ENCODE results near the gene ZBTB39.
"Not testable (repeated sequence)": the region's sequence is repeated elsewhere in the genome, so short reads cannot be mapped to it uniquely, and the experiment has no call there.

ZBTB39 gene, protein sequence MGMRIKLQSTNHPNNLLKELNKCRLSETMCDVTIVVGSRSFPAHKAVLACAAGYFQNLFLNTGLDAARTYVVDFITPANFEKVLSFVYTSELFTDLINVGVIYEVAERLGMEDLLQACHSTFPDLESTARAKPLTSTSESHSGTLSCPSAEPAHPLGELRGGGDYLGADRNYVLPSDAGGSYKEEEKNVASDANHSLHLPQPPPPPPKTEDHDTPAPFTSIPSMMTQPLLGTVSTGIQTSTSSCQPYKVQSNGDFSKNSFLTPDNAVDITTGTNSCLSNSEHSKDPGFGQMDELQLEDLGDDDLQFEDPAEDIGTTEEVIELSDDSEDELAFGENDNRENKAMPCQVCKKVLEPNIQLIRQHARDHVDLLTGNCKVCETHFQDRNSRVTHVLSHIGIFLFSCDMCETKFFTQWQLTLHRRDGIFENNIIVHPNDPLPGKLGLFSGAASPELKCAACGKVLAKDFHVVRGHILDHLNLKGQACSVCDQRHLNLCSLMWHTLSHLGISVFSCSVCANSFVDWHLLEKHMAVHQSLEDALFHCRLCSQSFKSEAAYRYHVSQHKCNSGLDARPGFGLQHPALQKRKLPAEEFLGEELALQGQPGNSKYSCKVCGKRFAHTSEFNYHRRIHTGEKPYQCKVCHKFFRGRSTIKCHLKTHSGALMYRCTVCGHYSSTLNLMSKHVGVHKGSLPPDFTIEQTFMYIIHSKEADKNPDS

DNA sequence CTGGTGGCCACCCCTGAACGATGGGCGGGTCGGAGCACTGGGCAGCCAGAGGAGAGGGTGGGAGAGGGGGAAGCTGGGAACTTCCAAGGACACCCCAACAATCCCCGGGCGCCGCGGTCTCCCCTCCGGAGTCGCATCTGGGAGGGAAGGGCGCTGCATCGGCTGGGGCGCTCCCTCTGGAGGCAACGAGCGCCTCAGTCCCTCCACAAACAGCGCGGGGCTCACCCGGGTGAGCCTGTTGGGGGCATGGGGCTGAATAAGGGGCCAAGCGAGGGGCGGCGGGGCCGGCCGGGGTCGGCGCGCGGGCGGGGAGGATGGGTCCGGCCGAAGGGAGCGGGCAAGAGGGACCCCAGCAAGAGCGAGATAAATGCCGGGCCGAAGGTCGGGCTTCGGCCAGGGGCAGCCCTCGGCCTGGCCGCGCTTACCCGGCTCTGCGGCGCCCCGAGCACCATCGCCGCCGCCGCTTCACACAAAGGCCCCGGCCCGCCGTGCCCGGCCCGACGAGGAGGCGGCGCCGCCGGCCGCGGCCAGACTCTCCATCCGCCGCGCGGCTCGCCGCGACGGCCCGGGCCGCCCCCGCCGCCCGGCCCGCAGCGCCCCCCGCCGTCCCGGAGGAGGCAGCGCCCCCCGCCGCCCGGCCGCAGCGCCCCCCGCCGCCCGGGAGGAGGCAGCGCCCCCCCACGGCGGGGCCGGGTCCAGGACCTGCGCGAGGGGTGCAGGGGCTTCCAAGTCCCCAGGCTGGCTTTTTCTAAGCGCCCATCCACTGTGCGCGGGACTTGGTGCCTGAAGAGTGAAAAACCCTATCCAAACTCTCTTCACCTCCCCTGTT, at the start of gene ZBTB39:
ZBTB39 (minus strand) TSS at position 567 of the 829 bp plus-strand sequence. CDS start 1,629 bp downstream, outside the sequence.
- DNase-seq = peak; percentile 55

DNA sequence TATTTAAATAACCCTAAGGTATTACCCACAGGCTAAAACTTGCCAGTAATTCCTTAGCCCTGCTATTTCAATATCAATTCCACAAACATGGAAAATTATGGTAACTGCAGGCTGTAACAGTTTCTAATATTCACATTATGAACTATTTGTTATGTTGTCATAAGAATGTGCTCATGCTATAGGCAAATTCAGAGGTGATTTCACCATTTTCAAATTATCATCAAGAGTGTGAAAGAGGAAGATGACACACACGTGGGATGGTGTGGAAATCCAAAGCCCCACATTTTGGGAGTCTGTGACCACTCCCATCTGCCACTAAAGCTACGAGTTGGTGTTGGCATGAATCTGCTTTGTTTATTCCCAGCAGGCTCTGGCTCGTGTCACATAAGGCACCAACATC, 49.5 kb upstream of the ZBTB39 start:
- DNase-seq = no peak

DNA sequence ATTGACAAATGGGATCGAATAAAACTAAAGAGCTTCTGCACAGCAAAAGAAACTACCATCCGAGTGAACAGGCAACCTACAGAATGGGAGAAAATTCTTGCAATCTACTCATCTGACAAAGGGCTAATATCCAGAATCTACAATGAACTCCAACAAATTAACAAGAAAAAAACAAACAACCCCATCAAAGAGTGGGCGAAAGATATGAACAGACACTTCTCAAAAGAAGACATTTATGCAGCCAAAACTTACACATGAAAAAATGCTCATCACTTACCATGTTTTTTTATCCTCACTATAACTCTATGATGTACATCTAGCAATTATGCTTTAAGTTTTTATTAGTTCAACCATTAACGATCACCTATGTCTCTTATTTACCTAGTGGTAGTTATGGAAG, 47.6 kb upstream of the ZBTB39 start:
- DNase-seq = not testable (repeated sequence)

DNA sequence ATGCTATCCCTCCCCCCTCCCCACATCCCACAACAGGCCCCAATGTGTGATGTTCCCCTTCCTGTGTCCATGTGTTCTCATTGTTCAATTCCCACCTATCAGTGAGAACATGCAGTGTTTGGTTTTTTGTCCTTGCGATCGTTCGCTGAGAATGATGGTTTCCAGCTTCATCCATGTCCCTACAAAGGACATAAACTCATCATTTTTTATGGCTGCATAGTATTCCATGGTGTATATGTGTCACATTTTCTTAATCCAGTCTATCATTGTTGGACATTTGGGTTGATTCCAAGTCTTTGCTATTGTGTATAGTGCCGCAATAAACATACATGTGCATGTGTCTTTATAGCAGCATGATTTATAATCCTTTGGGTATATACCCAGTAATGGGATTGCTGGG, 46.8 kb upstream of the ZBTB39 start:
- DNase-seq = not testable (repeated sequence)

DNA sequence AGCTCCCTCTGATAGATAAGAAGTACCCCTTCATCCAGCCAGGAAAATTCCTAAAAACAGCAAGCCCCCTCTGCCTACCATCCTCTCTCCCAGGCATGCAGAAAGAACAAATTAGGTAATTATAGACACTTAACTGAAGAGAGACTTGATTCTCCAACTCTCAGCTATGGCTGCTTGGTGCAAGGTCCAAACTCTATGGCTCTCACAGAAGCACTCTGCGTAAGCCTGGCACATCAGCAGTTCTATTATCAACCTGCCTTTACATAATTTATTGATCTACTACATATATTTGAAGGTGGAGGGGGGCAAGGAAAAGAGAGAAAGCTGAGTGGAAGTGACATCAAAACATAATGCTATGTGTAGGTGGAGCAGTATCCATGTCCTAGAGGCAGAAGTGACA, 44.7 kb upstream of the ZBTB39 start:
- no peak for DNase-seq

DNA sequence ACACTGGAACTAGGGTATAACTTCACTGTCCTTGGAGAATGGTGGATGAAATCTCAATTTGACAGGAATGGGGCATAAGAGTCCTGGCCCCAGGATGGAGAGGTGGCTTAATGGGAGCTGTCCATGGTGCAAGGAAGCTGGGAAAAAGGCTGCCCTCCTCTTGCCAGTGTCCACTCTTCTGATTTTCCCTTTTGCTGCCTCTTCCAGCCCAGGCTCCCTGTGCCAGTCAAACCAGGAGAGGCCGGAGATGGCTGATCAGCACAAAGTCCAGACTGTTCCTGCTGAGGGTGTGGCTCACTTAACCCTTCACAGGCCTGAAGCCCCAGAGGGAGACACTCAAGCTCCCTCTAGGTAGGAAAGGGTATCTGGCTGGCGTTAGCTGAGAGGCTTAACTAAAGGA, 43.5 kb upstream of the ZBTB39 start, which contains the start of gene MYO1A:
MYO1A (minus strand) TSS at position 240 of the 400 bp plus-strand sequence. CDS start 1,806 bp downstream, outside the sequence.
- no peak for DNase-seq

DNA sequence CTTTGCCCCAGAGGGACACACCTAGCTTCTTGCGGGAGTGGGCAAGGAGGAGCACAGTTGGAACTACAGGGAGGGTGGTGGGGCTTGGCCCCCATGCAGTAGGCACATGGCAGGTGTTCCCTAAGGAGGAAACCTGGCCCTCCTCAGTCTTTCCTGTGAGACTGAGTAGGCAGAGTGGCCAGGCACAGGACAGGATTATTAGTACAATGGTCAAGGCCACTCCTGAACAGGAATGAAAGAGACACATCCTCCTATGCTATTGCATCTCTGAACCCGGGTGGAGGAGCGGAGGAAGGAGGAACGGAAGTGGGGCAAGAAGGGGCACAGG, 42.7 kb upstream of the ZBTB39 start:
- DNase-seq = no peak

DNA sequence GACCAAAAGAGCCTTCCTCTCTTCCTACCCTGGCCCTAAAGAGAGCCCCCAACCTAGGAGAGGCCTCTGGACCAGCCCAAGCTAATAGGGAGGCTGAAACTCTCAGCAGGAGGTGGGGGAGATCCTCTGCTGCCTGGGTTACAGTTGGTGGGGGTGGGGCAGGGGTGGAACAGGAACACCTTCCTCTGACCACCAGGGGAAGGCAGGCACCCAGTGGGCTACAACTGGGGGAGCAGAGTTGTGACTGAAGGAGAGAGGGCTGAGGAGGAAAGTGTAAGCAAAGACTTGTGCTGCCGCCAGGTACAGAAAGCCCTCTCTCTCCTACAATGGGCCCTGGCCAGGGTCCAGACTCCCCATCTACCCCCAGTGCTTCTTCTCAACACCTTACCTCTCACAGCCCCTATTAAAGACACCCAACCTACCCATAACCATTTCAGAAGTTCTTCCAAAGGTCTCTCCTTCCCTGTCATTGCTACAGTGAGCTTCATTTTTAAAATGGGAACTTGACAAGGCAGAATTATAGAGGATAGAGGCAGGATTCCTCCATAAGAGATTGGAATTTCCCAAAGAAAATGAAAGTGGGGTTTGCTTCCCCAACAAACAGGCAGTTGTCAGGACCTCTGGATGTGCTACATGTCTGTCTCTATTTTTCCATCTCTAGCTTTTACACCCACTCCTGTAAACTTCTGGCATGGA, 42.2 kb upstream of the ZBTB39 start:
- no peak for DNase-seq

DNA sequence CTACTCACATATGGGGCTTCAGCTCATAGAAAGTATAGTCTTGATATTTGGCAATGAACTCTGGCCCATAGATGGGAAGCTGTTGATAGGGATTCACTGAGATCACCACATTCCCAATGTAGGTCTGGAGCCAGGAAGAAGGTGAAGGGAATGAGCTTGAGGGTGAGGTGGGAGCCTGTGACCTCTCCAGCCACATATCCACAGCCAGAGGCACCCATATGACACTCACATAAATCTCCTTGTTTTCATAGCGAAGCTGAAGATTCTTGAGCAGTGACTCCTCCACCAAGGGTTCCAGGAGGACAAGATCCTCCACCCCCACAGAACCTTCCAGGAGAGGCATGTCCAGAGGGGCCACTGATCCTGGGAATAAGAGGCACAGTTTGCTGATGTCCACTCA, 41.6 kb upstream of the ZBTB39 start:
- DNase-seq = no peak

DNA sequence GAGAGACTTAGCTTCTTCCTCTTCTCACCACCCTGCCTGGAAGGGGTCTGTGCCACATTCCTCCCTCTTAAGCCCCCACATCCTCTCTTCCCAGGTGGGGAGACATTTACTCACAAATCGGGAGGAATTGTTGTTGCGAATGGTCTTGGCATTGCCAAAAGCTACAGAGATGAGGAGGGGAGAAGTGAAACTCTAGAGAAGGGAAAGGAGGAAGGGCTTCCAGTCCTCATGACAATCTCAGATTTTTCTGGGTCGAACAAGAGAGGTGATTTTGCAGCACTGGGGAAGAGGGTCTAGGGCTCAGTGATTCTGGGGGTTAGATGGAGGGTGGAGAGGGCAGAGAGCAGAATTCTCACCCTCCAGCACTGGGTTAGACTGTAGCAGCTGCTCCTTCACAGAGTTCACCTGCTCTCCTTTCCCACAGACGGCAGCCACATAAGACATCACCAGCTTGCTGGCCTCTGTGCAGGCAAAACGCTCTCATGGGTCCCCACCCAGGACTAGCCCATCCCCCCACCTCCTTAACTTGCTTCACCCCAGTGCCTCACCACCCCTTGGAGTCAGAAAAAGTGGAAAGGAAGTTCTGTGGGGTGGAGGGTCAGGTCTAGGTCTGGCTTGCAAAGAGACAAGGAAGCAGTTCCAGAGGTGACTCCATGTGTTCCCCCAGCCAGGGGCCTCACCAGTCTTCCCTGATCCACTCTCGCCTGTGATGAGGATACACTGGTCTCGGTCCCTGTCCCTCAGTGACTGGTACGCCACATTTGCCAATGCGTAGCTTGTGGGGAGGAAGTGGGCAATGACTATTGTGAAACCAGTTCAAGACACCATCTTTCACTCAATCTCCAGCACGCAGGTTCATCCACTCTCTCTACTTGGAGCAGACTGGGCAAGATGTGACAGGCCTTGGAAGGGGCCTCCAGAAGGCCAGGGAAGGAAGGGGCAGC, 40.9 kb upstream of the ZBTB39 start:
- peak; percentile 28 for DNase-seq

DNA sequence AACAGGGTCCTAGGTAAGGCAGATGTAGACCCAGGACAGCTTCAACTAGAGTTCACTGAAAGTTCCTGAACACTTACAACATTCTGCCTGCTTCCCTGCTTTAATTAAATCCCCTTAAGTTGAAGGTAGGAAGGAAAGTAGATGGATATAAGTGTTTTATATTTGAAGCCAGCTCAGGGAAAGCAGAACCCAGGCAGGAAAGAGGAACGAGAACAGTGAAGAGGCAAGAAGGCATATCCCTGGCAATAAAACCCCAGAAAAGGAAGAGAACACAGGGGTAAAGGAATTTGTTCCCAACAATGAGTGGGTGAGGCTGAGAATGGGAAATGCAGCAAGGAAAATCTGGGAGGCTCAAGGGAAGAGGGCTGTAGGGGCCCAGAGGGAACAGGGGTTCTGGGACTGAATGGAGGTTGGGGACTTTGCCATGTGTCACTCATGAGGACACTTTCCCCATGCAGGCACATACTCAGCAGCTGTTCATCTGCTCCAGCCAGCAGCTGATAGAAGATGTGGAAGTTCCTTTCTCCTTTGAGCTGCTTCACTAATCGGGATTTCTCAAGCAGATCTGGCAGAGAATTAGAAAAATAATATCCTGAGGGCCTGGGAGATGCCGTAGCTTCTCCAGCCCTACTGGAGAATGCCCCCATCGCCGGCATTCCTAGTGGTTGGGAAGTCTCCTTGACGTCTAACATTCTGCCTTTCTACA, 39.9 kb upstream of the ZBTB39 start:
- no peak for DNase-seq

DNA sequence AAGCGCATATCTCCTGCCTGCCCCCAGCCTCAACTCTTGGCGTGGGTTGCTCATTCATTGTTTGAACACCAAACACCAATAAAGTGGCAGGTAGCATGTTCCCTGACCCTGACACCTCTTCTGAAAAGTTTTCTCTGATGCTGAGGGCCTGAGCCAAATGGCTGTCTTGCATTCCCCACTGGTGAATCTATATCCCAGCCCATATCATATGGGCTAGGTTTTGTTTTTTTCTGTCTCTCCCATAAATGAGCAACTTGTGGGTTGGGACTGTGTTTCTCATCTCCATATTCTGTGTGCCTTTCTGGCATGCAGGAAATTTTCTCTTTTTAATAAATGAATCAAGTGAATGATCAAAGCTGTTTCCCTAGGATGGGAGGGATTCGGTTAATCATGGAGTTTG, 38.5 kb upstream of the ZBTB39 start:
- DNase-seq = no peak

DNA sequence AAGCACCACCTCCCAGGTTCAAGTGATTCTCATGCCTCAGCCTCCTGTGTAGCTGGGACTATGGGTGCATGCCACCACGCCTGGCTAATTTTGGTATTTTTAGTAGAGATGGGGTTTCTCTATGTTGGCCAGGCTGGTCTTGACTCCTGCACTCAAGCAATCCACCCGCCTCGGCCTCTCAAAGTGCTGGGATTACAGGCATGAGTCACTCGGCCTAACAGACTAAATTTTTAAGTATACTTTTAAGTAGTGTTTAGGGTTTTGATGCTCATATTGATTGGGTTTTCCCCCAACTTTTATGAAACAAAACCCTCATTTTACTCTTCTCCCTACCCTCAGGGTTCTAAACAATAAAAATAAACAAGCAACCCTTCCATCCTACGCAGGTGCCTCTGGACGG, 38.1 kb upstream of the ZBTB39 start:
- DNase-seq = no peak

DNA sequence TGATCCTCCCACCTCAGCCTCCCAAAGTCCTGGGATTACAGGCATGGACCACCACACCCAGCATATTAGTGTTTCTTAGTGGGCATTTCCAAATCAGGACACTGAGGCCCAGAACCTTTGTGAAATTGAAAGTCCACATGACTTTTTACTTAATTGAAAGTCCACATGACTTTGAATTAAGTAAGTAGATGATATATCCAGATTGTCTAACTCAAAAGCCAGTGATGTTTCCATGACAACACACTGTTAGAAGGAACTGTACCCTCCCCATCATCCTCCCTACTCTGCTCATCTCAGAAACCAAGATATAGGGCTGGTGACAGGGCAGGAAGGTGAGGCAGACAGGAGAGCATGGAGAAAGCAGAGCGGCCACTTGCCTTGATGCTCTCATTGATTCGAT, 36.3 kb upstream of the ZBTB39 start:
- no peak for DNase-seq

DNA sequence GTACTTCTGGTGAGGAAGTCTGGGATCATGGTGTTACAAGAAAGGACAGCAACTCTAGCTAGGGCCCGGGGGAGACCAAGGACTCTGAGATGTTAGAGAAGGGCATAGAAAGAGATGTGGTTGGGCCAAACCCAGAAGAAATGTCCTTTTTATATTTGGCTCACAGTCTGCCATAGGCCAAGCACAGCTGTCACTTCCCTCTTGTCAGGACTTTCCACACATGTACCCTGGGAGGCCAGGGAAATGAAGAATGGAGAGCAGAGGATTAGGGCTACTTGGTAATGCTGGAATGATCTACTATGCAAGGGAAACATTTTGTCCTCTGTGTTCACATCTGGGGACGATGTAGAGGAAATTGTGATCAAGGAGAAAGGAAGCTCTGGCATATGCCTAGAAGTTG, 34.4 kb upstream of the ZBTB39 start:
- no peak for DNase-seq

DNA sequence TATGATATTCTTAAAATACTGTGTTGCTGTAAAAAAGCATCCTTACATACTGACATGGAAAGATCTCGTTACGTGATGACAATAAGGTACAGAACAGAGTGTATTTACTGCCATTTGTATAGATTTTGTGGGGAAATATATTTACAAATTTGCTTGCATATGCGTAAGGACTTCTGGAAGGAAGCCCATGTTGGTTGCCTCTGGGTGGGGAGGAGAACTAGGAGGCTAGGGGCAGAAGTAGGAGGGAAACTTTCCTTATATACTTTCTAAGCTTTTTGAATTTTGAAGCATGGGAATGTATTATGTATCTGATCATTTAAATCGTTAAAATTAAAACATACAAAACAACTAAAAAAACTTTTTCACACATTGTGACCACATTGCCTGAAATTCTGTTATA, 33.9 kb upstream of the ZBTB39 start:
- no peak for DNase-seq

DNA sequence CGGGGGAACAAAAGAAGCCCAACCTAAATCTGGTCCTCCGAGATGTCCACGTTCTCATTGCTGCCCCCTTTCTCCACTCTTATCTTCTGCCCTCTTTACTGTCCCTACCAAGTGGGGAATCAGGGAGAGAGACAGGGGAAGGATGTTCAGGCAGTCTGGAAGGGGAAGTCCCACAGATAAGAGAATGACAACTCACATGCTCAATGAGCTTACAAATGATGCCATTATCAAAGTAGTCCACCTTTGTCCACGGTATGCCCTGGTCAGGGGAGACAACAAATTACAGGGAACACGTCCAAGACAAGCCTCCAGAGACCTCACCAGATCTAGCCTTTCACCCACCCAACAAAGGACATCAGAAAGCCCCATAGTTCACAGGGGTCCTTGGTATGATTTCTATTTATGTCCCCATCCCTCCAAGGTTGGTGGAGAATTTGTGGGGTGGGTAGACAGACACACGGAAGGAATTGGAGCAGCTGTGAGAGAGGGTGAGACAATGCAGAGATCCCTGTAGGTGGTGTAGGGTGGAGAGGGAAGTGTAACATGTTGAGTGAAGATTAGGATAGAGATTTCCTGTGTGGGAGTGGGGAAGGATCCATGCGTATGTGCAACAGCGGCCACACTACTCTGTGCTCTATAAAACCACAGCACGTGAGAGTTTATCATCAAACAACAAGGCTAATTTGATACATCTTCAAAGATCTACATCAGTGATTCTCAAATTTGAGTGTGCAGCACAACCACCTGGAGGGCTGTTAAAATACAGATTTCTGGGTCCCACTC, 32.9 kb upstream of the ZBTB39 start:
- no peak for DNase-seq

DNA sequence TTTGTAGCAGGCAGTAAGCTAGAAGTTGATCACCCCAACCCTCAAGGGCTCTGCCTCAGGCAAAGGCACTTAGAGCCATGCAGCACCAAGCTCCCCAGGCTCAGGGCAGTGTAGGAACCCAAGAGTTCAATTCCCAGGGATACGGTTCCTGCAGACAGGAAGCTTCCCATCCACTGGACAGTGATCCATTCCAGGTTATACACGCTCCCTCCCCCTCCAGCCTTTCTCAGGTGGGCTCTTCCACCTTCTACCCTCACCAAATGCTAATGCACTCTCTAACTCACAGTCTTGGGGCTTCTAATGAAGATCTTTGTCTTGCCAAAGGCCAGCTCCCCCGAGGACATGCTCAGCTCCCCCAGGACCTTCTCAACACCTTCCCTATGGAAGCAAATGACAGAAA, 30.9 kb upstream of the ZBTB39 start:
- DNase-seq = no peak

DNA sequence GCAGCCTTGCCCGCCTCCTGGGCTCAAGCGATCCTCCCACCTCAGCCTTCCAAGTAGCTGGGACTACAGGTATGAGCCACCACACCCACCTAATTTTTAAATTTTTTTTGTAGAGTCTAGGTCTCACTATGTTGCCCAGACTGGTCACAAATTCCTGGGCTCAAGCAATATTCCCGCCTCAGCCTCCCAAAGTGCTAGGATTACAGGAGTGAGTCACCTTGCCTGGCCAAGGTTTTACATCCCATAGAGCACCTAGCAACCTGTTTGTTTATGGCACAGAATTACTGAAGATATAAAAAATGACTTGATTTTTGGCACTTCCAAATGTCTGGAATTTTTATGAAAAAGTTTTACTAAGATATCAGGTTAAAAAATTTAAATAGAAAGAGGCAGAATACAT, 27.1 kb upstream of the ZBTB39 start:
- no peak for DNase-seq

DNA sequence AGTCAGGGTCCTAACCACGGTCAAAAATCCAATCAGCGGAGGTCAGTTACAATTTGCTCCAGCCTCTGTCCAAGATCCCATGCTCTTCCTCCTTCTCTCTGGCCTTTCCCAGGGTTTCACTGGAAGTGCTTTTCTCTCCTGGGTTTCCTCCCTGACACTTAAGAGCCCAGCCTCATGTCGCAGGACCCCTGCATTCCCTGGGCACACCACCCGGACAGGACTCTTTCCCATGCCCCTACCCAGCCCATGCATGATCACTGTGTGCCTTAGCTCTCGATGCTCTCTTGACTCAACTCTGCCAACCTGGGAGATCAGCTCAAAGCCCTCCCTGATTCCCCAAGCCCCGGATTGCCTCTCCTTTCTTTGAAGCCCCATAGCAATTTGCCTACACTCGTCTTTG, 25.4 kb upstream of the ZBTB39 start:
- DNase-seq = no peak

Measured in CD4-positive, alpha-beta T cell treated with Interleukin-4 for 4 hours (primary cell).